IPS-15b (cell line): ENCODE data around the gene NKAIN4.
A peak's percentile ranks its signal among the peaks of the same experiment; 100 is the strongest.

Source experiments
- H3K27me3 ChIP-seq: one replicate; pipeline ENCODE4 v1.6.1; 2013; ENCODE audit warnings: low read length; ENCODE audit not compliant: control insufficient read depth, insufficient read depth
- H3K36me3 ChIP-seq: one replicate; pipeline ENCODE4 v1.6.1; 2013; ENCODE audit warnings: low read length; ENCODE audit not compliant: control insufficient read depth, insufficient read depth
- H3K4me1 ChIP-seq: one replicate; pipeline ENCODE4 v1.6.1; 2013; ENCODE audit warnings: mild to moderate bottlenecking, low read length; ENCODE audit not compliant: control insufficient read depth, insufficient read depth
- H3K4me3 ChIP-seq: one replicate; pipeline ENCODE4 v1.5.1; 2013; ENCODE audit warnings: low read depth, low read length
- H3K9ac ChIP-seq: one replicate; pipeline ENCODE4 v1.6.1; 2013; ENCODE audit warnings: low read depth, mild to moderate bottlenecking, low read length
- H3K9me3 ChIP-seq: one replicate; pipeline ENCODE4 v1.6.1; 2013; ENCODE audit warnings: mild to moderate bottlenecking, low read length; ENCODE audit not compliant: control insufficient read depth, insufficient read depth

Gene NKAIN4

GRCh38 chr20:63279931-63280330 lies 25.7 kb upstream of the NKAIN4 start:
- Histone ChIP-seq H3K9me3 (no peaks in the 10 kb centered on the region), H3K36me3 (peaks cover 79% of the 10 kb centered on the region), H3K9ac (no peak overlapping the region), H3K27me3 (no peaks in the 10 kb centered on the region), H3K4me1 (no peaks in the 10 kb centered on the region), H3K4me3 (no peak overlapping the region)

GRCh38 chr20:63278661-63279060 lies 24.4 kb upstream of the NKAIN4 start:
- Histone ChIP-seq H3K9ac (no peak overlapping the region), H3K27me3 (no peaks in the 10 kb centered on the region), H3K36me3 (peaks cover 68% of the 10 kb centered on the region), H3K4me1 (no peaks in the 10 kb centered on the region), H3K4me3 (no peak overlapping the region), H3K9me3 (no peaks in the 10 kb centered on the region)

GRCh38 chr20:63277466-63278272 lies 23.4 kb upstream of the NKAIN4 start:
- H3K36me3 ChIP-seq: peaks cover 58% of the 10 kb centered on the region
- no peak overlapping the region for H3K9ac ChIP-seq
- H3K9me3 ChIP-seq: no peaks in the 10 kb centered on the region
- no peaks in the 10 kb centered on the region for H3K27me3 ChIP-seq
- H3K4me3 ChIP-seq: no peak overlapping the region
- no peaks in the 10 kb centered on the region for H3K4me1 ChIP-seq

DNA sequence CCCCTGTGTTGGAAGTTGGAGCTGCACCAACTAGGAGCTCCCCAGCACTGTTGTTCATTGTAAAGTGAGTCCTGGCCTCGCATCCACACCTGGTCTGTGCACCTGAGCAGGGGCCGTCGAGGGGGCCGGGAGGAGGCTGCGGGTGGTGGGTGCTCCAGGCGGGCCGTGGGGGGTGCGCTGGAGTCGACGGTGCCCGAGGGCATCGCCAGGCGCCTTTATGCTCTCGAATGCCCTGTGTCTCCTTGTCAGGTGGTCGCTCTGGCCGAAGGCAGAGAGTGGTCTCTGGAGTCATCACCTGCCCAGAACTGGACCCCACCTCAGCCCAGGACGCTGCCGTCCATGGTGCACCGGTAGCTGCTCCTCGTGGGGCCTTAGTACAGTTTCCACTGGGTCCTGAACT lies 22.7 kb upstream of the NKAIN4 start:
- Histone ChIP-seq H3K4me3 (no peak overlapping the region), H3K27me3 (no peaks in the 10 kb centered on the region), H3K9me3 (no peaks in the 10 kb centered on the region), H3K9ac (no peak overlapping the region), H3K36me3 (peaks cover 51% of the 10 kb centered on the region), H3K4me1 (no peaks in the 10 kb centered on the region)

DNA sequence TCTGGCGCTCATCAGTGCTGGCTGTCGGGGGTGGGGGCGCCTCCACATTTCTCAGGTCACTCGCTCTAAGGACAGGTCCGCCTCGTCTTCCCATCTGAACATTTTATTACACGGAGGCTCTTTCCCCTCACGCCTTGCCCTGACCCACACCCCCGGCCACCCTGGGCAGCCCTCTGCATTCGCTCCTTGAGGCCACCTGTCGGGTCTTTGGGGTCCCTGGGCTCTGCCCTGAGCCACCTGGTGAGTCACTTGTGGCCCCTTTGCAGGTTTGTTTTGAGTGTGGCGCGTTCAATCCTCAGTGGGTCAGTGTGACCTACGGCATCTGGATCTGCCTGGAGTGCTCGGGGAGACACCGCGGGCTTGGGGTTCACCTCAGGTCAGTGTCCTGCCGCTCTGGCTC lies 21.6 kb upstream of the NKAIN4 start:
- Histone ChIP-seq H3K27me3 (no peaks in the 10 kb centered on the region), H3K4me3 (no peak overlapping the region), H3K36me3 (peaks cover 40% of the 10 kb centered on the region), H3K9ac (no peak overlapping the region), H3K4me1 (no peaks in the 10 kb centered on the region), H3K9me3 (no peaks in the 10 kb centered on the region)

DNA sequence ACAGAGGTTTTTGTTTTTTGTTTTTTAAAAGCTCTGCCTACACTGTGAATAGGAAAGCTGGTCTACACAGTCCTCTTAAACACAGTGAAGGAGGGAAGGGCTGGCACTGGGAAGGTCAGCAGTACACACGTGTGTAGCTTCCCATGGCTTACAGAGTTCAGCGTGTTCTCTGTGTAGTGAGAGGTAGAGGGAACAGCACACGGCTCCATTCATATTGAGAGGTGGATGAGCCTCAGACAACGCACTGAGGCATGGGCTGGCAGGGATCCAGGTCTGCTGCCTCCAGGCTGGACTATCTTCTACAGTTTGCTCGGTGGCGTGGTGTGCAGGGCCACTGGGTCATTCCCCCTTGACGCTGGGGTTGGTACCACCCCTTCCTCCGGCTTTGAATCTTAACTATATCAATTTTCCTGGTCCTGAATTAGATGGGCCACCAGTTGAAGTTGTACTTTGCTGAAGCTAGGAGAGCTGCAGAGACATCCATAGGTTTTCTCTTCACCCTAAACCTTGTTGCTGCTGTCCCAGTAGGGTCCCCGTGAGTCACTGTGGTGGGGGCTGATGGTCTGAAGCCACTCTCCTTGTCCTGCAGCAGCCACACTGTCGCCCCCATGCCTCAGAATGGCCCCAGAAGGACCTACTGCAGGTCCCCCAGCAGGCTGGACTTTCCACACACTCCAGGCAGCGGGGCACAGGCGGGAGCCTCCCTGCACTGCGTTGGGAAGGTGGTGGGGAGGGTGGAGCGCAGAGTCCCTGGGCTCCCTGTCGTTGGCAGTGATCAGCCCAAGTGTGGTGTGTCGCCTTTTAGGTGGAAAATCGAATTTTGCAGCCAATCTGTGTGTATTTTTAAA lies 20.3 kb upstream of the NKAIN4 start:
- Histone ChIP-seq H3K4me3 (no peak overlapping the region), H3K27me3 (no peaks in the 10 kb centered on the region), H3K9me3 (no peaks in the 10 kb centered on the region), H3K9ac (peak overlapping the region; percentile 62), H3K36me3 (peaks cover 34% of the 10 kb centered on the region), H3K4me1 (no peaks in the 10 kb centered on the region)

DNA sequence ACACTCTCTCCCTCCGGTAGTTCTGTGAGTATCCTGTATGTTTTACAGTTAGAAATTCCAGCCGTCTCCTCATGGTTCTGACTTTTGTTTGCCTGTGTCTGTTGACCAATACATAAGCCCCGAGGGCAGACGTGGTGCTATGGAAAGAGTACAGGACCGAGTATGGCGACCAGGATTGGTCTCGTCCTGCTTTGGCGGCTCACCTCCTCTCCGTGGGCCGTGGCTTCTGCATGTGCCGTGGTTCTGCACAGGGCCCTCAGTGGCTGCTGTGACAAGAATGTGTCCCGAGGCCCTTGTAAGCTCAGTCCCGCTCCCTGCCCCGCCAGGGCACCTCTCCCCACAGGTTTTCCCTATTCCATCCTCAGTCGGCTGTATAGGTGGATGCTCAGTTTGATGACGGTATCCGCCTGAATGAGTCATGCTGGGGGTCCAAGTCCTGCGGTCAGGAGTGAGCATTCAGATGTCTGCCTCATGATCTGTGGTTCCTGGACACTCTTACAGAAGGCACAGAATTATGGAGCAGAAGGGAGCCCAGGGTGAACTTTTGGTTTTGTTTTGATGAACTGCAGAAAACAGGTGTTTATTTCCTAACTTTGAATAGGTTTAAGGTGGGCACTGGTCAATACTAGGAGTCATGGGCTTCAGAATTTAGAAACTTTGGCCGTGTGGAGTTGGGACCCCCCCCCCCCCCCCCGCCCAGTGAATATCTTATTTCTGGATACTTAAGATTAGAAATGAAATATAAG lies 19.5 kb upstream of the NKAIN4 start:
- H3K4me3 ChIP-seq: peak overlapping the region; percentile 79
- H3K4me1 ChIP-seq: no peaks in the 10 kb centered on the region
- H3K9me3 ChIP-seq: no peaks in the 10 kb centered on the region
- H3K9ac ChIP-seq: peak overlapping the region; percentile 85
- no peaks in the 10 kb centered on the region for H3K27me3 ChIP-seq
- peaks cover 30% of the 10 kb centered on the region for H3K36me3 ChIP-seq

DNA sequence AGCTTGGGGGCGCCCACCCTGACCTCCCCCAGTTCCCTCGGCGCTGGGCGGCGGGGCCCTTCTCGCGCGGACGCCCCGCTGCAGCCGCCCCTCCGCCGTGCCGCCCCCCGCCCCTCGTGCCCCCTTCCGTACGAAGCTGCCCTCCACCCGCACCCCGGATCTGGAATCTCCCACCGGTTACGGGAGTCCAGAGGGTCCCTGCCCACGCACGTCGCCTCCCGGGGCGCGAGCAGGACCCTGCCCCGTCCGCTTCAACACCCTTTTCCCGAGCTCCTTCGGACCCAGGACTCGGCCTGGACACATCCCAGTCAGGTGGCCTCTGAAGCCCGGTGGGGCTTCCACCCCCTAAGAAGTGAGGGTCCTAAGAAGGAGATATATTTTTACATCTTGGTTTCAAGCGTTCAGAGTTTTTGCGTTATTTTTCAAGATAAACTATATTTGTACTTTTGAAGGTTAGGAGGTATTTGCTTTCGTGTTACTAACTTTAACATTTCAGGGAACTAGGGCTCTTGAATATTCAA lies 18.9 kb upstream of the NKAIN4 start:
- H3K4me3 ChIP-seq: peak overlapping the region; percentile 79
- H3K27me3 ChIP-seq: no peaks in the 10 kb centered on the region
- peaks cover 24% of the 10 kb centered on the region for H3K36me3 ChIP-seq
- no peaks in the 10 kb centered on the region for H3K4me1 ChIP-seq
- peak overlapping the region; percentile 85 for H3K9ac ChIP-seq
- no peaks in the 10 kb centered on the region for H3K9me3 ChIP-seq

DNA sequence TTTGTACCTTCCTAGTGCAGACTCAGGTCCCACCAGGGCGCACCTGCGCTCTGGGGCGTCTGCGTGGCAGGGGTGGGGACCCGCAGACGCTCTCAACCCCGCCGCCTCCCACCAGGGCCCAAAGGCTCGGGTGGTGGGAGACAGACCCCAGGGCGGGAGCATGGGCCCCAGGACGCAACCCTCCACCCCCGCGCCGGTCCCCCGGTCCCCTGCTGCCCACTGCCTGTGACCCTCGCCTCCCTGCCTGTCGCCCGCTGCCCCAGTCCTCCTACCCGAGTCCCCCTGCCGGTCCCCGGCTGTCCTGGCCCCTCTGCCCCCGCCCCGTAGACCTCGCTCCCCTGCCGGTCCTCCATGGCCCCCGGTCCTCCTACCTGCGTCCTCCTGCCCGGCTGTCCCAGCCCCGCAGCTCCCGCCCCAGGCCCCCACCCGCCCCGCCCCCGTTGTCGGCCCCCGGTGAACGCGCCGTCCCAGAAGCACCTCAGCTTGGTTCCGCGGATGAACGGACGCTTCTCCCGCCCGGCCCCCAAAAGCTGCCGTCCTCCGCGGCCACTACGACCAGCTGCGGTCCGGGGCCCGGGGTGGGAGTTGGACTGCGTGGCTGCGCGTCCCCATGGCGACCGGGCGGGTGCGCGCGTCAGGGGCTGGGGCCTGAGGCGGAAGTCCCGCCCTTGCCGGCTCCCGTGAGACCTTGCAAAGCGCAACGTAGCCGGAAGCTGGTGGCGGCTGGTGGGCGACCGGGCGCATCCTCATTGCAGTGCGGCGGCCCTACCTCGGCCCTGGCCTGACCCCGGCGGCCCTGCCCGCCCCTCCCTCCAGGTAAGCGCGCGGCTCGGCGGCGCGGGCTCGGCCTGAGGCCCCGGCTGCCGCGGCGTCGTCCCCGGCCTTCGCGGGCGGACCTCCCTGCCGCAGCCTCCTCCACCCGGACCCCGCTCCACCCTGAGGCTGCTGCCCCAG lies 18.1 kb upstream of the NKAIN4 start, which contains the start of gene ARFGAP1:
TSS of gene ARFGAP1 (plus strand) at position 709 of the 954 bp plus-strand sequence. CDS start 2,768 bp downstream, outside the sequence.
- no peaks in the 10 kb centered on the region for H3K27me3 ChIP-seq
- H3K9ac ChIP-seq: peak within 1 kb of the TSS; percentile 85
- H3K4me1 ChIP-seq: no peaks in the 10 kb centered on the region
- H3K4me3 ChIP-seq: peak within 1 kb of the TSS; percentile 79
- H3K9me3 ChIP-seq: no peaks in the 10 kb centered on the region
- H3K36me3 ChIP-seq: peaks cover 16% of the 10 kb centered on the region

GRCh38 chr20:63270606-63271325 lies 16.5 kb upstream of the NKAIN4 start:
- Histone ChIP-seq H3K36me3 (peaks cover 1% of the 10 kb centered on the region), H3K9ac (no peak overlapping the region), H3K27me3 (no peaks in the 10 kb centered on the region), H3K4me1 (no peaks in the 10 kb centered on the region), H3K4me3 (no peak overlapping the region), H3K9me3 (no peaks in the 10 kb centered on the region)
